Common myeloid progenitor, CD34-positive (primary cell): ENCODE results near the gene STK4.

Experiments
- CTCF ChIA-PET: fragments of 350-600 bp; sonication (Branson Sonifier 250); formaldehyde crosslinking; loops from one replicate; lab custom pipeline; 2021; ENCODE audit warnings: antibody characterized with exemption; lab: Charles Lee
- POLR2A ChIA-PET: fragments of 350-600 bp; sonication (Branson Sonifier 250); formaldehyde crosslinking; loops from one replicate; lab custom pipeline; 2021; ENCODE audit warnings: antibody characterized with exemption; lab: Charles Lee
- DNase-seq, 3 donors: peaks; one replicate each; pipeline versions ENCODE4 v3.0.0 to v3.0.0-alpha.2; 2013
- H3K27ac ChIP-seq, 2 experiments: 1 replicate in 1 of 2; 2 replicates in 1 of 2; pipeline ENCODE4 v1.7.0; 2013; ENCODE audit warnings: inconsistent platforms in 2 of 2, low read length in 2 of 2, mild to moderate bottlenecking in 2 of 2, low read depth in 1 of 2, moderate library complexity in 1 of 2; ENCODE audit not compliant: severe bottlenecking in 2 of 2, insufficient read depth in 1 of 2, poor library complexity in 1 of 2
- H3K27me3 ChIP-seq, 5 experiments: replicated peaks in 2 of 5; 1 replicate in 3 of 5; 2 replicates in 2 of 5; pipeline versions ENCODE4 v1.6.1 to v1.7.0; 2013; ENCODE audit warnings: low read length in 4 of 5, mild to moderate bottlenecking in 2 of 5, moderate library complexity in 2 of 5, inconsistent platforms in 1 of 5; ENCODE audit not compliant: insufficient read depth in 5 of 5, control insufficient read depth in 4 of 5
- H3K36me3 ChIP-seq, 4 experiments: 1 replicate in 2 of 4; 2 replicates in 2 of 4; pipeline versions ENCODE4 v1.6.1 to v1.7.0; 2013; ENCODE audit warnings: low read length in 3 of 4, control low read depth in 1 of 4, mild to moderate bottlenecking in 1 of 4; ENCODE audit not compliant: control insufficient read depth in 4 of 4, insufficient read depth in 4 of 4
- H3K4me1 ChIP-seq, 4 experiments: 1 replicate in 3 of 4; 2 replicates in 1 of 4; pipeline versions ENCODE4 v1.6.1 to v1.7.1; 2013; ENCODE audit warnings: low read length in 3 of 4, mild to moderate bottlenecking in 3 of 4, control low read depth in 1 of 4, inconsistent platforms in 1 of 4, moderate library complexity in 1 of 4; ENCODE audit not compliant: control insufficient read depth in 4 of 4, insufficient read depth in 4 of 4; ENCODE audit errors: control extremely low read depth in 1 of 4
- H3K4me3 ChIP-seq, 7 experiments: 1 replicate in 4 of 7; 2 replicates in 3 of 7; pipeline versions ENCODE4 v1.5.1 to v1.7.0; 2013; ENCODE audit warnings: mild to moderate bottlenecking in 7 of 7, low read length in 6 of 7, moderate library complexity in 6 of 7, inconsistent platforms in 2 of 7, low read depth in 2 of 7, control low read depth in 1 of 7; ENCODE audit not compliant: insufficient read depth in 4 of 7, control insufficient read depth in 1 of 7; ENCODE audit errors: extremely low read depth in 1 of 7
- H3K9me3 ChIP-seq, 5 experiments: 1 replicate in 4 of 5; 2 replicates in 1 of 5; pipeline versions ENCODE4 v1.6.1 to v1.7.1; 2013; ENCODE audit warnings: low read length in 4 of 5, mild to moderate bottlenecking in 2 of 5, inconsistent platforms in 1 of 5, low read depth in 1 of 5, moderate library complexity in 1 of 5; ENCODE audit not compliant: control insufficient read depth in 4 of 5, insufficient read depth in 2 of 5; ENCODE audit errors: control extremely low read depth in 1 of 5
- WGBS: methylation state at CpG from one replicate; pipeline ENCODE4 v1.1.5; 2013; ENCODE audit not compliant: insufficient coverage; 5-methylcytosine and 5-hydroxymethylcytosine counted together

The STK4 gene

DNA sequence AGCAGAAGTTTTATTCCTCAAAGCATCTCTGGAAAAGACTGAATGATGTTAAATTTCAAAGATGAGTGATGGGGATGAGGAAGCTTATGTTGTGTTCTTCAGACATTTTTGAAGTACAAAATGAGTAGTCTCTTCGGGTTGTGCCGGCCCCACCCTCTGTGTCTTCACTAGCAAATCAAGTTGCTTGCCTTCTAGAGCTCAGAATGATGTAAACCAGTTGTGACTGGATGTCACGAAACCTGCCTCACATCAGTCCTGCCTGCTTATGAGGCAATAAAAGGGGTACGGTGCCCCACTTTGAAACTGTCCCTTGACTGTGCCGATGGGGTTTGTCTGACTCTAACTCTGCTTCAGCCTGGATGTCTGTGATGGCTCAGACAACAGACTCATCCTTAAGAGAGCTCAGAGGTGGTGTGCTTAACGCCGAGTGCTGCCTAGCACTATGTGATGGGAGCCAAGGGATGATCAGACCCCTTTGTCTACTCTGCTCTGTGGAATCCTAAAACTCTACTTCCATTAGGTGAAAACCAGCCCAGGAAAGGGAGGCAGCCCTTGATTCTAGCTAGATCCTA is 25.1 kb upstream of the STK4 start:
- no peaks in the 10 kb centered on the region for H3K9me3 ChIP-seq
- POLR2A ChIA-PET: no interaction called here
- H3K36me3 ChIP-seq: peaks cover 22 to 88% (median 70%) of the 10 kb centered on the region in 4 experiments
- H3K4me3 ChIP-seq: no peak overlapping the region
- CTCF ChIA-PET: interaction anchor here (0.8 to 2.4 kb wide), 5 partner anchors 9 to 32 kb away, joined by 3 to 10 read pairs (median 8); partner anchors contain the start of genes PABPC1L and STK4
- H3K27me3 ChIP-seq: no peaks in the 10 kb centered on the region
- no peak for DNase-seq
- no peak overlapping the region for H3K27ac ChIP-seq
- H3K4me1 ChIP-seq: no peaks in the 10 kb centered on the region
- WGBS: 96% methylated on average over 7 of the region's 7 CpGs

DNA sequence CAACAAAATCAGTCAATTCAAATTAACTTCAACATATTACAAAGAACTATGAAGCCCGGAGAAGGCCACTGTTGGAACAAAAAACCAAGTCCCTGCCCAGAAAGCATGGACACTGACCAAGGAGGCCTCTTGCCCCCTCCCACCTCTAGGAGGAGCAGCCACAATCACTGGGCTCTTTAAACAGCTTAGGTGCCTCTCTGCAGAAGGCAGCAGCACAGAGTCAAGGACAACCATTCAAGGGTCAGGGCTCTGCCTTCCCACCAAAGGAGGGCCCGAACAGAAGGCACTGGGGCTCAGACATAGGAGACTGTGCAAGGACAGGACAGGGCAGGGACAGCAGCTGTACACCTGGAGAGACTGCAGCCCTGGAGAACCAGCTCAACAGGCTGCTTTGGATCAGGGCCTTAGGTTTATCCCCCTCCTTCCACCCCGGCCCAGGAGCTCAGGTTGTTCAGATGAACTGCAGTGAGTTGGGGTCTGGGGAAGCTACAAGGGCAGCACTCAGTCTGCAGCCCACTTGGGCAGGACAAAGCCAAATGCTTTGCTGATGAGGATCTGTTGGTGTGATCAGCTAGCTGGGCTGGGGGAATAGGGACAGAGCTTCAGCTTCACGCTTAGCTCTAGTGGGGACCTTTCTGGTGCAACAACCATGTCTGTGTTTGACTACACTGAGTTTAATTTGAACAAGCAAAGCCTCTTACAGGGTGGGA is 23.9 kb upstream of the STK4 start:
- Histone ChIP-seq H3K4me3 (no peak overlapping the region), H3K27ac (no peak overlapping the region), H3K4me1 (no peaks in the 10 kb centered on the region), H3K27me3 (no peaks in the 10 kb centered on the region), H3K36me3 (peaks cover 27 to 89% (median 72%) of the 10 kb centered on the region in 4 experiments), H3K9me3 (no peaks in the 10 kb centered on the region)
- ChIA-PET POLR2A (no interaction called here), CTCF (interaction anchor here (1.8 to 2.4 kb wide), 3 partner anchors 10 to 23 kb away, joined by 8 to 10 read pairs (median 9); partner anchors contain the start of gene STK4)
- WGBS: 100% methylated on average over 3 of the region's 4 CpGs
- DNase-seq: no peak

GRCh38 chr20:44943828-44944227 is 22.5 kb upstream of the STK4 start:
- Histone ChIP-seq H3K27ac (no peak overlapping the region), H3K9me3 (no peaks in the 10 kb centered on the region), H3K4me3 (no peak overlapping the region), H3K4me1 (no peaks in the 10 kb centered on the region), H3K36me3 (peaks cover 34 to 90% (median 71%) of the 10 kb centered on the region in 4 experiments), H3K27me3 (no peaks in the 10 kb centered on the region)
- ChIA-PET POLR2A (no interaction called here), CTCF (interaction anchor here (0.8 kb wide), 1 partner anchor 13 kb away, joined by 3 read pairs; no protein-coding TSS in a partner anchor)
- DNase-seq: no peak
- WGBS: 100% methylated on average over 2 of the region's 4 CpGs

- no peaks in the 10 kb centered on the region for H3K4me1 ChIP-seq
- no peaks in the 10 kb centered on the region for H3K9me3 ChIP-seq
- no peak for DNase-seq
- ChIA-PET CTCF (no interaction called here), POLR2A (no interaction called here)
- H3K27me3 ChIP-seq: no peaks in the 10 kb centered on the region
- WGBS: 97% methylated on average over 6 of the region's 6 CpGs
- H3K27ac ChIP-seq: no peak overlapping the region
- H3K36me3 ChIP-seq: peaks cover 41 to 93% (median 71%) of the 10 kb centered on the region in 4 experiments
- H3K4me3 ChIP-seq: no peak overlapping the region
Measured at GRCh38 chr20:44945261-44945660, 21.1 kb upstream of the STK4 start.

- H3K9me3 ChIP-seq: no peaks in the 10 kb centered on the region
- H3K27ac ChIP-seq: no peak overlapping the region
- ChIA-PET POLR2A (no interaction called here), CTCF (interaction anchor here (1.0 to 1.7 kb wide), 3 partner anchors 10 to 149 kb away, joined by 4 read pairs; no protein-coding TSS in a partner anchor)
- WGBS: 94% methylated on average over 2 of the region's 2 CpGs
- H3K27me3 ChIP-seq: no peaks in the 10 kb centered on the region
- no peak for DNase-seq
- H3K4me3 ChIP-seq: no peak overlapping the region
- H3K4me1 ChIP-seq: no peaks in the 10 kb centered on the region
- H3K36me3 ChIP-seq: peaks cover 48 to 94% (median 72%) of the 10 kb centered on the region in 4 experiments
Measured at GRCh38 chr20:44946271-44946852, 19.9 kb upstream of the STK4 start.

DNA sequence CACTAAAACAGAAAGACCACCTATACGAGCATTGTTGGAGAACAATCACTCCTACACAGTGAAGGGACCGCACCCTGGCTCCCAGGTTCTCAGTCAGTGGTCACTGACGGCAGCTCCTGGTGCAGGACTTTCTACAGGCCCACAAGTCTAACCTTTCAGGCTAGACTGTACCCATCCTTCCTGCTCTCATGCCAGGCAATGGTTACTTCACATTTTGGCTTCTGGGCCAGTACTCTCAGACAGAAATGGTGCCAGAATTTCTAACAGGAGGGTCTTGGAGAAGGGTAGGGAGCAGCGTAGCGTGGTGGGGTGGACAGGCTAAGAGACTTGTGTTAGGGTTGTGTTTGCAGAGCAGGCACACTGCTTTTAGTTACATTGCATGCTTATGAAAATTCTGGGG is 18.2 kb upstream of the STK4 start:
- no peak for DNase-seq
- H3K4me1 ChIP-seq: no peaks in the 10 kb centered on the region
- H3K4me3 ChIP-seq: no peak overlapping the region
- peaks cover 43 to 94% (median 70%) of the 10 kb centered on the region in 4 experiments for H3K36me3 ChIP-seq
- WGBS: 98% methylated on average over 5 of the region's 5 CpGs
- H3K27ac ChIP-seq: no peak overlapping the region
- POLR2A ChIA-PET: interaction anchor here (1.6 kb wide), 1 partner anchor 11 kb away, joined by 3 read pairs; no protein-coding TSS in a partner anchor
- H3K9me3 ChIP-seq: no peaks in the 10 kb centered on the region
- CTCF ChIA-PET: interaction anchor here (1.2 to 1.7 kb wide), 2 partner anchors 10 to 147 kb away, joined by 3 to 4 read pairs; no protein-coding TSS in a partner anchor
- no peaks in the 10 kb centered on the region for H3K27me3 ChIP-seq
